ENCODE data around the gene OR56A4.

Gene OR56A4

GRCh38 chr11:6006846-6007245, at the start of gene OR56A4:
Gene OR56A4 (minus strand): TSS chr11:6006946. CDS start chr11:6002992, 3,954 bp downstream.
- no peak within 1 kb of the TSS for H3K4me3 ChIP-seq (ENCODE audit: low read depth, low read length)

GRCh38 chr11:6055569-6055968, 48.8 kb upstream of the OR56A4 start:
- H3K4me3 ChIP-seq (ENCODE audit: low read depth, low read length): no peak overlapping the region

- H3K4me3 ChIP-seq (ENCODE audit: low read depth, low read length): no peak overlapping the region
These were observed 45.6 kb upstream of the OR56A4 start for GRCh38 chr11:6052374-6052773.

GRCh38 chr11:6040874-6041273, 34.1 kb upstream of the OR56A4 start:
- H3K4me3 ChIP-seq (ENCODE audit: low read depth, low read length): no peak overlapping the region

- H3K4me3 ChIP-seq (ENCODE audit: low read depth, low read length): no peak within 1 kb of the TSS
These were observed 24.1 kb upstream of the OR56A4 start, which contains the start of gene OR56A1 for GRCh38 chr11:6030708-6031405. Gene OR56A1 (minus strand): TSS chr11:6030758. CDS start chr11:6027692, 3,066 bp downstream.

GRCh38 chr11:6027501-6027900, 20.8 kb upstream of the OR56A4 start:
- H3K4me3 ChIP-seq (ENCODE audit: low read depth, low read length): no peak overlapping the region

- H3K4me3 ChIP-seq (ENCODE audit: low read depth, low read length): no peak overlapping the region
These were observed 18.3 kb upstream of the OR56A4 start for GRCh38 chr11:6025056-6025455.

- H3K4me3 ChIP-seq (ENCODE audit: low read depth, low read length): no peak overlapping the region
These were observed 16.2 kb upstream of the OR56A4 start for GRCh38 chr11:6022956-6023355.

GRCh38 chr11:6013042-6013441, 6.3 kb upstream of the OR56A4 start:
- H3K4me3 ChIP-seq (ENCODE audit: low read depth, low read length): no peak overlapping the region

- H3K4me3 ChIP-seq (ENCODE audit: low read depth, low read length): no peak overlapping the region
These were observed 5.4 kb upstream of the OR56A4 start for GRCh38 chr11:6012035-6012668.

- H3K4me3 ChIP-seq (ENCODE audit: low read depth, low read length): no peak overlapping the region
These were observed 351 bp downstream of the OR56A4 start for GRCh38 chr11:6006395-6006794.

- no peak overlapping the region for H3K4me3 ChIP-seq (ENCODE audit: low read depth, low read length)
These were observed 4.5 kb downstream of the OR56A4 start for GRCh38 chr11:6002202-6002699.

- no peak overlapping the region for H3K4me3 ChIP-seq (ENCODE audit: low read depth, low read length)
These were observed 12.0 kb downstream of the OR56A4 start for GRCh38 chr11:5994791-5995190.

GRCh38 chr11:5992604-5993251, 14.0 kb downstream of the OR56A4 start:
- no peak overlapping the region for H3K4me3 ChIP-seq (ENCODE audit: low read depth, low read length)

GRCh38 chr11:5992150-5992549, 14.6 kb downstream of the OR56A4 start:
- H3K4me3 ChIP-seq (ENCODE audit: low read depth, low read length): no peak overlapping the region

GRCh38 chr11:5989203-5989602, 17.5 kb downstream of the OR56A4 start:
- no peak overlapping the region for H3K4me3 ChIP-seq (ENCODE audit: low read depth, low read length)

- no peak within 1 kb of the TSS for H3K4me3 ChIP-seq (ENCODE audit: low read depth, low read length)
These were observed 19.9 kb downstream of the OR56A4 start, which contains the start of gene OR52L1 for GRCh38 chr11:5986885-5987284. Gene OR52L1 (minus strand): TSS chr11:5986985. CDS start chr11:5986930, 55 bp downstream.

GRCh38 chr11:5983443-5983842, 23.3 kb downstream of the OR56A4 start:
- no peak overlapping the region for H3K4me3 ChIP-seq (ENCODE audit: low read depth, low read length)

GRCh38 chr11:5973530-5973929, 33.2 kb downstream of the OR56A4 start:
- no peak overlapping the region for H3K4me3 ChIP-seq (ENCODE audit: low read depth, low read length)

GRCh38 chr11:5968394-5968793, 38.4 kb downstream of the OR56A4 start, which contains the start of gene OR56A5:
Gene OR56A5 (minus strand): TSS chr11:5968494. CDS start chr11:5968494, 0 bp downstream.
- H3K4me3 ChIP-seq (ENCODE audit: low read depth, low read length): no peak within 1 kb of the TSS

- H3K4me3 ChIP-seq (ENCODE audit: low read depth, low read length): no peak overlapping the region
These were observed 39.0 kb downstream of the OR56A4 start for GRCh38 chr11:5967708-5968107.

GRCh38 chr11:5966958-5967357, 39.8 kb downstream of the OR56A4 start:
- H3K4me3 ChIP-seq (ENCODE audit: low read depth, low read length): no peak overlapping the region
